ENCODE measurements around the gene RHOT2. TPM values are rescaled to one million over a fixed set of nuclear protein-coding genes. Genes with fewer than 3 reads are reported as not detected.
A peak's percentile ranks its signal among the peaks of the same experiment; 100 is the strongest.

The RHOT2 gene
- total and polyA plus RNA-seq, 9 of the 15 experiments (the other 6 are each of a cell fraction or from before 2014, with no cell fraction given), result 5.0 to 373 (median 112) TPM

DNA sequence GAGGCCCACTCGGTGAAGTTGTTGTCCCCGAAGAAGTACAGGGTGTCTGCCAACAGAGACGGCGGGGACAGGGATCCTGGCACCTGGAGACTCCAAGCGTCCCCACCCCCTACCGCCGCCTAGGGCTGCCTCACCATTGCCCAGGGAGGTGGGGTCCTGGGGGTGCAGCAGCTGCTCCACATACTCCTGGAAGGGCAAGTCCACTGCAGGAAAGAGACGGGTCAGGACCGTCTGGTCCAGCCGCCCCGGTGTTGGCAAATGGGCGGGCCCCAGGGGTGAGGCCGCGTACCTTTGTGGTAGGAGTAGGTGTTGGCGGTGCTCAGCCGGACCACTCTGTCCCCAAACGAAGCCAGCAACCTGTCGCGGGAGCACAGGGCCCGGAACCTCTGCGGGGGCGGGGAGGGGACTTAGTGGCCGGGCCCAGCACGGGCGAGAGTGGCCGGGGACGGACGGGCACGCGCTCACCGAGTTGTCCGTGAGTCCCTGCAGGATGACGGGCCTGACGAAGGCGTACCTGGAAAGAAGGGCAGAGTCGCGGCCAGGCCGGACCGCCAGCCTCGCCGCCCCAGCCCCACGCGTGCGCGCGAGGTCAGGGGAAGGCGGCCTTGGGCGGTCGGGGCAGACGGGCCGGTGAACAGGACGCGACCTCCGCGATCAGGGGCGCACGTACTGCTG lies 15.6 kb downstream of the RHOT2 start (continued):
- TF ChIP-seq, protein P1, sequence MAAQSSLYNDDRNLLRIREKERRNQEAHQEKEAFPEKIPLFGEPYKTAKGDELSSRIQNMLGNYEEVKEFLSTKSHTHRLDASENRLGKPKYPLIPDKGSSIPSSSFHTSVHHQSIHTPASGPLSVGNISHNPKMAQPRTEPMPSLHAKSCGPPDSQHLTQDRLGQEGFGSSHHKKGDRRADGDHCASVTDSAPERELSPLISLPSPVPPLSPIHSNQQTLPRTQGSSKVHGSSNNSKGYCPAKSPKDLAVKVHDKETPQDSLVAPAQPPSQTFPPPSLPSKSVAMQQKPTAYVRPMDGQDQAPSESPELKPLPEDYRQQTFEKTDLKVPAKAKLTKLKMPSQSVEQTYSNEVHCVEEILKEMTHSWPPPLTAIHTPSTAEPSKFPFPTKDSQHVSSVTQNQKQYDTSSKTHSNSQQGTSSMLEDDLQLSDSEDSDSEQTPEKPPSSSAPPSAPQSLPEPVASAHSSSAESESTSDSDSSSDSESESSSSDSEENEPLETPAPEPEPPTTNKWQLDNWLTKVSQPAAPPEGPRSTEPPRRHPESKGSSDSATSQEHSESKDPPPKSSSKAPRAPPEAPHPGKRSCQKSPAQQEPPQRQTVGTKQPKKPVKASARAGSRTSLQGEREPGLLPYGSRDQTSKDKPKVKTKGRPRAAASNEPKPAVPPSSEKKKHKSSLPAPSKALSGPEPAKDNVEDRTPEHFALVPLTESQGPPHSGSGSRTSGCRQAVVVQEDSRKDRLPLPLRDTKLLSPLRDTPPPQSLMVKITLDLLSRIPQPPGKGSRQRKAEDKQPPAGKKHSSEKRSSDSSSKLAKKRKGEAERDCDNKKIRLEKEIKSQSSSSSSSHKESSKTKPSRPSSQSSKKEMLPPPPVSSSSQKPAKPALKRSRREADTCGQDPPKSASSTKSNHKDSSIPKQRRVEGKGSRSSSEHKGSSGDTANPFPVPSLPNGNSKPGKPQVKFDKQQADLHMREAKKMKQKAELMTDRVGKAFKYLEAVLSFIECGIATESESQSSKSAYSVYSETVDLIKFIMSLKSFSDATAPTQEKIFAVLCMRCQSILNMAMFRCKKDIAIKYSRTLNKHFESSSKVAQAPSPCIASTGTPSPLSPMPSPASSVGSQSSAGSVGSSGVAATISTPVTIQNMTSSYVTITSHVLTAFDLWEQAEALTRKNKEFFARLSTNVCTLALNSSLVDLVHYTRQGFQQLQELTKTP (IDR thresholded peaks at IDR 0.05; ENCODE audit: low read depth in 1 of 2, partially characterized antibody in 2 of 2), result no peak
- TF ChIP-seq CREM (IDR thresholded peaks at IDR 0.05; ENCODE audit: low read depth) (0 out of 2 replicates have a peak, but pooled peaks have one; percentile 13), ZNF174 (CRISPR knock-in tag; IDR thresholded peaks at IDR 0.05) (no peak), KLF13 (tag; IDR thresholded peaks at IDR 0.05; ENCODE audit: borderline replicate concordance, low read depth) (no peak), SMARCE1 (IDR thresholded peaks at IDR 0.05) (no peak), HNRNPK (IDR thresholded peaks at IDR 0.05; ENCODE audit: low read depth, low read length, poor library complexity, severe bottlenecking) (no peak), ZNF507 (tag; conservative IDR thresholded peaks at IDR 0.05) (no peak), SPI1 (IDR thresholded peaks at IDR 0.05; ENCODE audit: borderline replicate concordance, low read depth, low read length) (no peak), NR4A1 (CRISPR knock-in tag; IDR thresholded peaks at IDR 0.05) (peak; percentile 59; the same call in 1 of the 2 replicates), NR4A1 (tag; IDR thresholded peaks at IDR 0.05) (no peak), ZNF780A (CRISPR knock-in tag; IDR thresholded peaks at IDR 0.05) (no peak), POLR2A (conservative IDR thresholded peaks at IDR 0.05) (peak; percentile 67), WHSC1 (IDR thresholded peaks at IDR 0.05; ENCODE audit: low read length) (no peak), PHB (CRISPR knock-in tag; IDR thresholded peaks at IDR 0.05) (0 out of 2 replicates have a peak, but pooled peaks have one; percentile 55), MAFF (IDR thresholded peaks at IDR 0.05; ENCODE audit: low read length) (no peak), PPARD (CRISPR knock-in tag; IDR thresholded peaks at IDR 0.05) (no peak), ELF1 (tag; IDR thresholded peaks at IDR 0.05) (no peak), XRCC3 (IDR thresholded peaks at IDR 0.05) (no peak), PYGO2 (tag; IDR thresholded peaks at IDR 0.05) (no peak)
- TF ChIP-seq, protein P2, sequence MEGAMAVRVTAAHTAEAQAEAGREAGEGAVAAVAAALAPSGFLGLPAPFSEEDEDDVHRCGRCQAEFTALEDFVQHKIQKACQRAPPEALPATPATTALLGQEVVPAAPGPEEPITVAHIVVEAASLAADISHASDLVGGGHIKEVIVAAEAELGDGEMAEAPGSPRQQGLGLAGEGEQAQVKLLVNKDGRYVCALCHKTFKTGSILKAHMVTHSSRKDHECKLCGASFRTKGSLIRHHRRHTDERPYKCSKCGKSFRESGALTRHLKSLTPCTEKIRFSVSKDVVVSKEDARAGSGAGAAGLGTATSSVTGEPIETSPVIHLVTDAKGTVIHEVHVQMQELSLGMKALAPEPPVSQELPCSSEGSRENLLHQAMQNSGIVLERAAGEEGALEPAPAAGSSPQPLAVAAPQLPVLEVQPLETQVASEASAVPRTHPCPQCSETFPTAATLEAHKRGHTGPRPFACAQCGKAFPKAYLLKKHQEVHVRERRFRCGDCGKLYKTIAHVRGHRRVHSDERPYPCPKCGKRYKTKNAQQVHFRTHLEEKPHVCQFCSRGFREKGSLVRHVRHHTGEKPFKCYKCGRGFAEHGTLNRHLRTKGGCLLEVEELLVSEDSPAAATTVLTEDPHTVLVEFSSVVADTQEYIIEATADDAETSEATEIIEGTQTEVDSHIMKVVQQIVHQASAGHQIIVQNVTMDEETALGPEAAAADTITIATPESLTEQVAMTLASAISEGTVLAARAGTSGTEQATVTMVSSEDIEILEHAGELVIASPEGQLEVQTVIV (CRISPR knock-in tag; IDR thresholded peaks at IDR 0.05; ENCODE audit: borderline replicate concordance), result no peak
- TF ChIP-seq, protein P3, sequence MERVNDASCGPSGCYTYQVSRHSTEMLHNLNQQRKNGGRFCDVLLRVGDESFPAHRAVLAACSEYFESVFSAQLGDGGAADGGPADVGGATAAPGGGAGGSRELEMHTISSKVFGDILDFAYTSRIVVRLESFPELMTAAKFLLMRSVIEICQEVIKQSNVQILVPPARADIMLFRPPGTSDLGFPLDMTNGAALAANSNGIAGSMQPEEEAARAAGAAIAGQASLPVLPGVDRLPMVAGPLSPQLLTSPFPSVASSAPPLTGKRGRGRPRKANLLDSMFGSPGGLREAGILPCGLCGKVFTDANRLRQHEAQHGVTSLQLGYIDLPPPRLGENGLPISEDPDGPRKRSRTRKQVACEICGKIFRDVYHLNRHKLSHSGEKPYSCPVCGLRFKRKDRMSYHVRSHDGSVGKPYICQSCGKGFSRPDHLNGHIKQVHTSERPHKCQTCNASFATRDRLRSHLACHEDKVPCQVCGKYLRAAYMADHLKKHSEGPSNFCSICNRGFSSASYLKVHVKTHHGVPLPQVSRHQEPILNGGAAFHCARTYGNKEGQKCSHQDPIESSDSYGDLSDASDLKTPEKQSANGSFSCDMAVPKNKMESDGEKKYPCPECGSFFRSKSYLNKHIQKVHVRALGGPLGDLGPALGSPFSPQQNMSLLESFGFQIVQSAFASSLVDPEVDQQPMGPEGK (CRISPR knock-in tag; IDR thresholded peaks at IDR 0.05; ENCODE audit: borderline replicate concordance), result no peak
- TF ChIP-seq, protein P4, sequence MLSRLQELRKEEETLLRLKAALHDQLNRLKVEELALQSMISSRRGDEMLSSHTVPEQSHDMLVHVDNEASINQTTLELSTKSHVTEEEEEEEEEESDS (CRISPR knock-in tag; IDR thresholded peaks at IDR 0.05), result no peak

Measured in K562 (cell line).